NCI-H1105 treated with DMSO at 0.1 percent for 48 hours (cell line): ENCODE data around the gene ARHGEF6.
A peak's percentile ranks its signal among the peaks of the same experiment; 100 is the strongest.
"Not testable (repeated sequence)": the region's sequence is repeated elsewhere in the genome, so short reads cannot be mapped to it uniquely, and the experiment has no call there.

Experiments used
- DNase-seq: peaks from one replicate; lab custom pipeline; 2025; lab: John Stamatoyannopoulos, UW

ARHGEF6 gene, protein sequence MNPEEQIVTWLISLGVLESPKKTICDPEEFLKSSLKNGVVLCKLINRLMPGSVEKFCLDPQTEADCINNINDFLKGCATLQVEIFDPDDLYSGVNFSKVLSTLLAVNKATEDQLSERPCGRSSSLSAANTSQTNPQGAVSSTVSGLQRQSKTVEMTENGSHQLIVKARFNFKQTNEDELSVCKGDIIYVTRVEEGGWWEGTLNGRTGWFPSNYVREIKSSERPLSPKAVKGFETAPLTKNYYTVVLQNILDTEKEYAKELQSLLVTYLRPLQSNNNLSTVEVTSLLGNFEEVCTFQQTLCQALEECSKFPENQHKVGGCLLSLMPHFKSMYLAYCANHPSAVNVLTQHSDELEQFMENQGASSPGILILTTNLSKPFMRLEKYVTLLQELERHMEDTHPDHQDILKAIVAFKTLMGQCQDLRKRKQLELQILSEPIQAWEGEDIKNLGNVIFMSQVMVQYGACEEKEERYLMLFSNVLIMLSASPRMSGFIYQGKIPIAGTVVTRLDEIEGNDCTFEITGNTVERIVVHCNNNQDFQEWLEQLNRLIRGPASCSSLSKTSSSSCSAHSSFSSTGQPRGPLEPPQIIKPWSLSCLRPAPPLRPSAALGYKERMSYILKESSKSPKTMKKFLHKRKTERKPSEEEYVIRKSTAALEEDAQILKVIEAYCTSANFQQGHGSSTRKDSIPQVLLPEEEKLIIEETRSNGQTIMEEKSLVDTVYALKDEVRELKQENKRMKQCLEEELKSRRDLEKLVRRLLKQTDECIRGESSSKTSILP

DNA sequence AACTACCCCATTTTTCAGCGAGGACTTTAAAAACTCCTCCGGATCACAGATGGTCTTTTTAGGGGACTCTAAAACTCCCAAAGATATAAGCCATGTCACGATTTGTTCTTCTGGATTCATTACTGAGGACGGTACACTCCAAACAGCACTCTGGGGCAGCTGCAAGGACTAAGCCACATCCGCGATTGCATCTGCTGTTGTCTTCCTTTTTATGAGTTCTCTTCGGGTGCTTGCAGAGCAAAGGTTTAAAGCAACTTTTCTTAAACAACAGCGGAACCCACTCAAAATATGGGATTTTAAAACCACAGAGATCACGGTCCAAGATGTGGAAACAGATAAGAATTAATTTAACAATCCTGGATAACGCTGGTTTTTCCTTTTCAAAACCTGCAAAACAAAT is at the start of gene ARHGEF6:
Gene ARHGEF6, minus strand, starts transcription at position 170 of the 400 bp plus-strand sequence. Its CDS starts 50 bp downstream, at position 120.
- DNase-seq, result no peak

DNA sequence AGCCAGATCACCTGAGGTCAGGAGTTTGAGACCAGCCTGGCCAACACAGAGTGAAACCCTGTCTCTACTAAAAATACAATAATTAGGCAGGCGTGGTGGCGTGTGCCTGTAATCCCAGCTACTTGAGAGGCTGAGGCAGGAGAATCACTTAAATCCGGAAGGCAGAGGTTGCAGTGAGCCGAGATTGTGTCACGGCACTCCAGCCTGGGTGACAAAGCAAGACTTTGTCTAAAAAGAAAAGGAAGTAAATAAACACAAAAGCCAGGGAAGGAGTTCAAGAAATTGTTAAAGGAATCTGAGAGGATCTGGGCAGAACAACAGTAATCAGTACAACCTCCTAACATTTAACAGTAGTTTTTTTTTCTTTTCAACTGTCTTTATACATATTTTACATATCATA is 48.7 kb upstream of the ARHGEF6 start:
- DNase-seq, result no peak

DNA sequence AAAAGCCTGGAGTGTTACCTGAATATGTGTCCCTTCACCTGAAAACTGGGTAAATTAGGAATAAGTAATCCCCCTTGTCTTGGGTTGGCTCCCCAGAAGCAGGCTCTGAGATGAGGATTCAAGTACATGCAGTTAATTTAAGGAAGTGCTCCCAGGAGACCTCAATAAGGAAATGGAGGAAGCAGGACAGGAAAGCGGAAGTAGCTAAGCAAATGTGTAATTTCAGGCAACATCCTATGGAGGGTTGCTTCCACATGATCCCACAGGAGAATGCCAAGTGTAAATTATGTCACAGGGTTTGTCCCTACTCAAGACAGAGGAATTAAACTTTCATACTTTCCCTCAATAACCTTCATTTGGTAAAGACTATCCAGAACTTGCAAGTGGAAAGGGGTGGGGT is 48.1 kb upstream of the ARHGEF6 start:
- DNase-seq, result no peak

DNA sequence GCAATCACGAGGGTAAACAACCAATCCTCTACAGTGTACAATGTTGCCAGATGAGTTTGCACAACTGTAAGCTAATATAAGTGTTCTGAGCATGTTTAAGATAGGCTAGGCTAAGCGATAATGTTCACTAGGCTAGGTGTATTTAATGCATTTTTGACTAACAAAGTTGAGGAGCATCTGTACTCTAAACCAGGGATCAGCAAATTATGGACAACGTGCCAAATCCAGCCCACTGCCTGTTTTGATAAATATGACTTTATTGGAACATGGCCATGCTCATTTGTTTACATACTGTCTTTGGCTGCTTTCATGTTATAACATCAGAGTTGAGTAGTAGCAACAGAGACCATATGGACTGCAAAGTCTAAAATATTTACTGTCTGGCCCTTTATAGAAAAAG is 46.3 kb upstream of the ARHGEF6 start:
- DNase-seq, result peak; percentile 84

DNA sequence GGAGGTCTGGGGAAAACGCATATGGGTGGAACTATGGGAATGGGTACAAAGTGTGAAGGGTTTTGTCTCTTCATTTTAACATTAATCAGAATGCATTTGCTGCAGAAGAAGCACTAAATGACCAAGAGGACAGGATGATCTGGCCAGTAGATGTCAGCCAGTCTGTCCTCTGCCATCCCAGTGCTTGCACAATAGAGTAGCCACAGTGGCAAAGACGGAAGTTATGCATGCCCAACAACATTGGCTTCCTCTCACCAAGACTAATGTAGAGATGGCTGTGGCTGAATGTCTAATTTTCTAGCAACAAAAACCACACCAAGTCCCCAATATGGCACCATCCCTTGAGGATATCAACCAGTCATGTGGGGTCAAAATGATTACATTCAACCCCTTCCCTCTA is 45.0 kb upstream of the ARHGEF6 start:
- DNase-seq, result no peak

DNA sequence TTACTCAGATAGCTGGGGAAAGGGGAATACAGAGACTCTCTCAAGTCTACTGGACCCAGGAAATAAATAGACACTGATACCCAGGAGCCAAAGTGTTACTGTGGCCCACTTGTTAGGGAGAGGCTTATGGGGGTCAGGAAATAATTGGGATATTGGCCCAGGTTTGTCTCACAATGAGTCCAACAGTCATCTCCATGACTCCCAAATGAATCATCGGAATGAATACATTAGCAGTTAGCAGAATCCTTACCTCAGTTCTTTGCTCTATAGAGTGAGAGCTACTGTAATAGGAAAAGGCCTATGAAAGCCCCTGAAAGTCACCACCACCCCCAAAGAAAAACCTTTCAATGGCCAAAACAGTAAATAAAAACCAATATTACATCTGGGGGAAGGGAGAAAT is 42.4 kb upstream of the ARHGEF6 start:
- DNase-seq, result no peak

DNA sequence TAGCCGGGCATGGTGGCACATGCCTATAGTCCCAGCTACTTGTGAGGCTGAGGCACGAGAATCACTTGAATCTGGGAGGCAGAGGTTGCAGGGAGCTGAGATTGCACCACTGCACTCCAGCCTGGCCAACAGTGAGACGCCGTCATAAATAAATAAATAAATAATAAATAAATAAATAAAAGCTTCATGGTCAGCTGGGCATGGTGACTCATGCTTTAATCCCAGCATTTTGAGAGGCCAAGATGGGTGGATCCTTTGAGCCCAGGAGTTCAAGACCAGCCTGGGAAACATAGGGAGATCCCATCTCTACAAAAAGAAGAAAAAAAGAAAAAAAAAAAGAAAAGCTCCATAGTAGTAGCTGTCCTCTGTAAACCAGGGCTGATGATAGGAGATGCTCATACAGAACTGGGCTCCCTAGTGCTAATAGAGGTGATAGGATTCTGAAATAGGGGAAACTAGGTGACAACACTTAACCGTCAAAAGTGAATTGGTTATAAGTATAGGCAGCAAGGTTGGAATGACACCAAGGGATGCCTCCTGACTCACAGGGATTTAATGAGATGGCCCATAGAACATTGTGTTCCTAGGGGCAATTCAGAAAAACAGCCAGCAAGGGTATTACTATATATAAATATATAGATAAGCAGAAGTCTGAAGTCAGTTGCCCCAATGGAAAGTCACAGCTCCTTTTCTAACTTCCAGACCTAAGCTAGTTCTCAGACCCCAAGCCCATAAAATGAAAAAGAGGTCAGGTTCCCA is 41.8 kb upstream of the ARHGEF6 start:
- no peak for DNase-seq

DNA sequence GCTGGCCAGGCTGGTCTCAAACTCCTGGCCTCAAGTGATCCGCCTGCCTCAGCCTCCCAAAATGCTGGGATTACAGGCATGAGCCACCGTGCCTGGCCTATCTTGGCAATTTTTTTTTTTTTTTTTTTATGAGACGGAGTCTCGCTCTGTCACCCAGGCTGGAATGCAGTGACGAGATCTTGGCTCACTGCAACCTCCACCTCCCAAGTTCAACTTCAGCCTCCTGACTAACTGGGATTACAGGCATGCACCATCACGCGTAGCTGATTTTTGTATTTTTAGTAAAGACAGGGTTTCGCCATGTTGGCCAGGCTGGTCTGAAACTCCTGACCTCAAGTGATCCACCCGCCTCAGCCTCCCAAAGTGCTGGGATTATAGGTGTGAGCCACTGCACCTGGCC is 39.0 kb upstream of the ARHGEF6 start:
- not testable (repeated sequence) for DNase-seq

DNA sequence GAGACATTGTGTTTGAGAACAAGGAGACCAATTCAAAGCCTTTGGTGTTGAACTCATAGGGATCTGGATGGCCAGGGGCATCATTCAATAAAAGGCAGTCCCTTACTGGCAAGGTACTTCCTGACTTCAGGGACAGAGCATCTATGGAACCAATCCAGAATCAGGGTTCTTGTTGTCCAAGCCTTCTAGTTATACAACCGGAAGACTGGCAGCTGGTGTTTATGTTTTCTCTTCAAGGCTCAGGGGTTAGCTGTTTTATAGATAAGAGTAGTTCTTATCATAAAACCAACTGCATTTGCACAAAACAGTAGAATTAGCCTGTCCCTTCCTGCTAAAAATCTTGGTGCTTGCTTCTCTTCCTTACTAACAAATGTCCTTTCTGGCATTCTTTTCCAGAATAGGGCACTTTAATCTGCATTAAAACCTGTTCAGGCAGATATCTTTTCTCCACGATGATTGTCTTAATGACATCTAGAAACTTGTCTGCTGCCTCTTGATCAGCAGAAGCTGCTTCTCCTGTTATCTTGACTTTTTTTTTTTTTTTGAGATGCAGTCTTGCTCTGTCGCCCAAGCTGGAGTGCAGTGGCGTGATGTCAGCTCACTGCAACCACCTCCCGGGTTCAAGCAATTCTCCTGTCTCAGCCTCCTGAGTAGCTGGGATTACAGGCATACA is 38.4 kb upstream of the ARHGEF6 start:
- DNase-seq, result no peak

DNA sequence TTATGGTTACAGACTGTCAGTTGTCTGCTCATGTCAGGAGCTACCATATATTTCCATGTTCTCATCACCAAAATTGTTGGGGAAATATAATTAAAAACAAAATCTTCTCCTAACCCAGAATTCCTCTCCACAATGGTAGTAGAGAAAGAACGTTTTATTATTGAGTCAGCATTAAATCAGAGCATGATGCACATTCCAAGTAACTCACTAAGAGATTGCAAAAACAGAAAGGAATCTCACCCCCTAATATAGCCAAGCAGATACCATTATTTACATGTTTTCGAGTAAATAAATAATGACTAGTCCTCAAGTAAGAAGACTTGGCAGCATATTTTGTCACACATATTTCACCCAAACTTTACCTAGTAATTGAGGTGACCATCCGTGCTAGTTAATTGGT is 36.2 kb upstream of the ARHGEF6 start:
- no peak for DNase-seq

DNA sequence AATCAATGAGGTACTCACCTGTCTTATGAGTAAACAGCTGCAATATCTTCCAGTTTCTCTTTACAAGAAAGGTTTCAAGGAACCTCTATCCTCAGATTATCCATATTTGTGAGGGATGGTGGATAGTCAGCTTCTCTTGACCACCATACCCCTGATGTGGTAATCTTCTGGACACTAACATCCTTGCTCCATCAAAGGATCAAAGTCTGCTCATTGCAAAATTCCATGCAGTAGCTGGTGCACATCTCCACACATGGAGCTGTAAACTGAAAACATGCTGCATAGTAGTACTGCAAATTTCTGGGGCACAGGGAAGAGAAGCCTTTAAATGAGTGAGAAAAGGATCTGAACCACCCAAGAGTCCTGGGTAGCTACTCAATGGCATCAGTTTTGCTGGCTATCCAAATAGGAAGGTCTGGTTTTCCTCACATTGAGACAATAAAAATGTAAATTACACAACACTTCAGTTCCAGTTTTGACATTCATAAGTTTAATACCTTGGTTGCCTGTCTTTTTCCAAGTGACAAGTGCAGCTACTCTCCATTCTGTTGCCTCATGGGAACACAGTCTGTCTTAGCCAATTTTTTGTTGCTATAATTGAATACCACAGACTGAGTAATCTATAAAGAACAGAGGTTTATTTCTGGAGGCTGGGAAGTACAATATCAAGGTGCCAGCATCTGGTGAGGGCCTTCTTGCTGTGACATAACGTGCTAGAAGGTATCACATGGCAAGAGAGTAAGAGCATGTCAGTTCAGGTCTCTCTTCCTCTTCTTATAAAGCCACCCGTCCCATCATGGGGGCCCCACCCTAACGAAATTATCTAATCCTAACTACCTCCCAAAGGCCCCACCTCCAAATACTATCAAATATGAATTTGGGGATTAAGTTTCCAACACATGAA is 34.4 kb upstream of the ARHGEF6 start:
- DNase-seq, result no peak

DNA sequence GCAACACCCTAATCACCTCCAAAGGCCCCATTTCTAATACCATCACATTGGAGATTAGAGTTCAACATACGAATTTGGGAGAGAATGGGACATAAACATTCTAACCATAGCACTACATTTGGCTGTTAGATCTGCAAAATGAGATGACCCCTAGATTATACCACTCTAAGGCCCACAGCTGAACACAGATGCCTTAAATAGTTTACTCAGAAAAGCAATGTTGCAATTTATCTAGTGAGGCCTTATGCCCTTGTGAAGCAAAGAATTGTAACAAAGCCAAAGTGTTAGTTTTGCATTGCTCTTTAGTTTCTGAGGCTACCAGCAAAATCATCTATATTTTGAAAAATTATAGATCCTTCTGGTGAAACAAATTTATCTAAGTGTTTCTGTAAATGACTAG is 31.6 kb upstream of the ARHGEF6 start:
- no peak for DNase-seq

DNA sequence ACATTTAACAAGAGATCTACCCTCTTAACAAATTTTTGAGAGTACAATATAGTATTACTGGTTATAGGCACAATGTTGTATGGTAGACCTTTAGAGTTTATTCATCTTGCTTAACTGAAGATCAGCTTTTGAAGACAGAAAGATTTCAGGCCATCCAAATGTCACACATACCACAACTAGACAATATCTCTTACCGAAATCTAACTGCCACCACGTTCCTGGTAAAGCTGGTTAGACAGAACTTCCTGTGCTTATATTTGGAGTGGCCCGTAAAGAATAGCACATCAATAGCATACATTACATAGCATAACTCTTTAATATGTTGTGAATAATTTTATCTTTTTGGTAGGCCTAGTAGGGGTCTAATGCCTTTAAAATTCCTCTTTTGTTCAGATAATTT is 29.8 kb upstream of the ARHGEF6 start:
- no peak for DNase-seq

DNA sequence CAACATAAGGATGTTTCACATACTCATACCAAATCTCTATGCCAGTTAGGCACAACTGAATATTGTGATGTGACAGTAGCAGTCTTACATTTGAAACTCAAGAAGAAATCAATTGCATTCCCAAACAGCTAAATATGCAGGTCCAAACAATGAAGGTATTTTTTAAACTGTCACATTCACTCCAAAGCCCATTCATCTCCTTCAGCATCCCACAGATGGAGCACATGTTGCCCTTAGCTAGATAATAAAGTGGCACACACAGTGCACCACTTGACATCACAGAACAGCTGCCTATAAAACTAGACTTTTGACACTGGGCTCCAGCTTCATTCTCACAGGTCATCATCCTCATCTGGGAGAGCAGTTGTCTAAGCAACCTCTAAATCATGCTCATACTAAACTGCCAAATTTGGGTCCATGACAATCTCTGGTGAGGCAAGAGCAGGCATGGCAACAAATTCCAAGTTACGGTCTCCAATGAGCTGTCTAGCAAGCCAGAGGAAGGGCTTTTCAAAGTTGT is 26.2 kb upstream of the ARHGEF6 start:
- DNase-seq, result no peak

DNA sequence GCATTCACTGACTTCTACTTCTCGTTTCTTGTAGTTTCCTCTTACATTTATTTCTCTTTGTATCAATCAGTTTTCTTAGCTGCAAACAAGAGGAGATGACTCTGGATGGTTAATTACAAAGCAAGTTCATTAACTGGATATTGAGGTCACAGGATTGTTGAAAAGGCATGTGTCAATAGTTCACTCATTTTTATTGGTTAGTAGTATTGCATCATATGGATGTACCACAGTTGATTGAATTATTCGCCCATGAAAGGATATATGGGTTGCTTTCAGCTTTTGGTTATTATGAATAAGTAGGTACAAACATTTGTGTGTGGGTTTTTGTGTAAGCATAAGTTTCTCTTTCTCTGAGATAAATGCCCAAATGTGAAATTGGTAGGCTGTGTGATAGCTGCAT is 21.8 kb upstream of the ARHGEF6 start:
- no peak for DNase-seq

DNA sequence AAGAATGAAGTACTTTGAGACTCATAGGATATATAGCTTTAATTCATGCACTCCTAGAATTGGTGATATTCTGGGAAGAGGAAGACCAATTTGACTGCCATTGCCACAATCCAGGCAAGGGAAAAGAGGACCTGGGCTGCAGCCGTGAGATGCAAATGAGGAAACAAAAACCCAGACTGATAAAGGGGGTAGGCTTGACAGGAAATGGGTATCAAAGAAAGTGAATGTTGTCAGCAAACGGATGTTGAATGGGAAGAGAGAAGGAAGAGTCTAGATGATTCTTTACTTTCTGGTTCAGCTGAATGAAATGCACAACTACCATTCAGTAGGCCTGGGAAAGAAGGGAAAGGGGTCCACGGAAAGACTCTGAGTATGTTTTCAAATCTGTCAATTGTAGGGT is 17.1 kb upstream of the ARHGEF6 start:
- no peak for DNase-seq

DNA sequence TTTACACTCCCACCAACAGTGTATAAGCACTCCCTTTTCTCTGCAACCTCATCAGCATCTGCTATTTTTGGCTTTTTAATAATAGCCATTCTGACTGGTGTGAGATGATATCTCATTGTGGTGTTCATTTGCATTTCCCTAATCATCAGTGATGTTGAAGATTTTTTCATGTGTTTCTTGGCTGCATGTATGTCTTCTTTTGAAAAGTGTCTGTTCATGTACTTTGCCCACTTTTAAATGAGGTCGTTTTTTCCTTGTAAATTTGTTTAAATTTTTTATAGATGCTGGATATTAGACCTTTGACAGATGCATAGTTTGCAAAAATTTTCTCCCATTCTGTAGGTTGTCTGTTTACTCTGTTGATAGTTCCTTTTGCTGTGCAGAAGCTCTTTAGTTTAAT is 14.4 kb upstream of the ARHGEF6 start:
- not testable (repeated sequence) for DNase-seq

DNA sequence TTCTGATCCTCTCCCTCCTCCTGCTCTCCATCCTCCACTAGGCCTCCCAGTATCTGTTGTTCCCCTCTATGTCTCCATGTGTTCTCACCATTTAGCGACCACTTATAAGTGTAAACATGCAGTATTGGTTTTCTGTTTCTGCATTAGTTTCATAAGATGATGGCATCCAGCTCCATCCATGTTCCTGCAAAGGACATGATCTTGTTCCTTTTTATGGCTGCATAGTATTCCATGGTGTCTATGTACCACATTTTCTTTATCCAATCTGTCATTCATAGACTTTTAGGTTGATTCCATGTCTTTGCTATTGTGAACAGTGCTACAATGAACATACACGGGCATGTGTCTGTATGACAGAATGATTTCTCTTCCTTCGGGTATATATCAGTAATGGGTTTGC is 13.9 kb upstream of the ARHGEF6 start:
- not testable (repeated sequence) for DNase-seq

DNA sequence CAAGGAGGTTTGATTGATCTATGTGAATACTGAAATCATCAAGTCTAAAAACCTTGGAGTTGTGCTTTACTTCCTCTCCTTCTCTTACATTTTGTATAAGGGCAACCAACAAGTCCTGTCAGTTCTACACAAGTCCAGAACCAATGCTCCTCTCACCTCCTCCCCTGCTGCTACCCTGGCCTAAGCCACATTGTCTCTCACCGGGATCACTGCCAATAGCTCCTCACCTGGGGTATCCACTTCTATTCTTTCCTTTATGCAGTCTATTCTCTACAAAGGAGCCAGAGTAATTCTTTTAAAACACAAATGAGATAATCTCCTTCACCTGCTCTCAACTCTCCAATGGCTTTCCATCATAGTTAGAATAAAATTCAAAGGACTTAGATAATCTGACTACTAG is 13.3 kb upstream of the ARHGEF6 start:
- DNase-seq, result peak; percentile 39

DNA sequence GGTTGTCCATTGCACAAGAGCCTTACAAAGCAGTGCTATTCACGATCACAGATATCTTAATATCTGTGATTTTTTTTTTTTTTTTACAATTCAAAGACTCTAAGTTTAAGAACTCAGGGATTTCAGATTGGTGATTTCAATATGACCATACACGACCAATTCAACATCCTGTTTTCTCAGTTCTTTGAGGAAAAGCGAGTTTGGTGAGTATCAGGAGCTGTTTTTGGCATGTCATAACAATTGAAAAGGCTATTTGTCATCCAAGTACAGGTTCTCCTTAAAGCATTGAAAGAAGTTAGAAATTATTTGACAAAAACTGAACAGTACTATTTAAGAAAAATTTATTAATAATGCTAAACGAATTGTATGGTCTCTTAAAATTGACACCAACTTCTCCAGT is 9.1 kb upstream of the ARHGEF6 start:
- DNase-seq, result no peak

DNA sequence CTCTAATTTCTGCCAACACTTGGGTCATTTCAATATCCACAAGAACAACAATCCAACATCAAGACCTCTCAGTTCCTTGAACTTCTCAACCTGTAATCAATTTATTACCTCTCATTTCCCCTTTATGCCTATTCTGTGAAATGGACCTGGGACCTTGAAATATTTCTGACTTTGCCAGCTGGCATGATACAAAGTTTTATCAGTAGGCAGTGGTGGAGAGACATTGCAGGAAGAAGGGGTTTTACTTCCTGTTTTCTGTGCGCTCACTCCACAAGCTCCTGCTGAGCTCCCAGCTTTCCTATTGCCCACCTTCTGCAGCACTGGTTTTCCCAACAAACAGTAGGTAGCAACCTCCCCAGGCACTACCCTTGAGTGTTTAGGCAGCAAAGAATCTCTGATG is 3.5 kb upstream of the ARHGEF6 start:
- no peak for DNase-seq
